ENCODE results near the gene GRK5.

- TF ChIP-seq TARDBP (IDR thresholded peaks at IDR 0.05) (no peak), NFRKB (IDR thresholded peaks at IDR 0.05) (no peak), SP1 (IDR thresholded peaks at IDR 0.05) (no peak)
These were observed 219.3 kb downstream of the GRK5 start for GRCh38 chr10:119426699-119427098.

Measured in HEK293T (cell line).